Measurements from ENCODE around the gene NR1H4. TPM values are rescaled to one million over a fixed set of nuclear protein-coding genes. Genes with fewer than 3 reads are reported as not detected.

Gene NR1H4
- total and polyA plus RNA-seq, 9 of the 15 experiments (the other 6 are each of a cell fraction or from before 2014, with no cell fraction given), result 0.03 TPM; not detected in 8

DNA sequence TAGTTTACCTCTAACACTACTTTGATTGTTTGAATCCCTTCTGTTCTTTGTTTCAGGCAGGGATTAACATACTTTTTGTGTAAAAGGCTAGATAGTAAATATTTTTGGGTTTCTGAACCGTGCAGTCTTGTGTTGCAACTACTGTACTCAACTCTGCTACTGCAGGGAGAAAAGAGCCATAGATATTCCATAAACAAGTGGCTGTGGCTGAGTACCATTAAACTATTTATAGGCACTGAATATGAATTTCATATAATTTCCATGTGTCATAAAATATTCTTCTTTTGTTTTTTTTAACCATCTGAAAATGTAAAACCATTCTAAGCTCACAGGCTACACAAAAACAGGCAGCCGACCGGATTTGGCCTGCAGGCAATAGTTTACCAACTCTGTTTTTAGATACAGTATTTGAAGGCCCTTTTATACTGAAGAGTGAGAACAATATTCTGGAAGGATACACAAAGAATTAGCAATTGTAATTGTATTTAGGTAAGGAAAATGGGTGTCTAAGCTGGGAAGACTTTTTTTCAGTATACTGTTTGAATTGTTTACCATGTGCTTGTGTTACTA is 15.7 kb downstream of the NR1H4 start:
- DNase-seq (ENCODE audit: extremely low read depth in 1 of 4, low spot score in 3 of 4) (no peak), FAIRE-seq (no peak), ATAC-seq (no peak)
- BruUV-seq (replicated peaks), result no TSS peak
- Histone ChIP-seq H3K9ac (ENCODE audit: insufficient read depth in 1 of 2, low read depth in 2 of 2, low read length in 2 of 2) (no peak overlapping the region), H3K27ac (ENCODE audit: extremely low read depth, low read depth, low read length) (no peak overlapping the region), H3K4me3 (no peak overlapping the region), H2AFZ (ENCODE audit: low read depth, low read length) (no peak overlapping the region), H3K4me1 (replicated peaks in 1 of 2; ENCODE audit: control insufficient read depth in 2 of 2, insufficient read depth in 2 of 2, low read length in 2 of 2) (no peaks in the 10 kb centered on the region), H3K9me1 (ENCODE audit: control insufficient read depth, insufficient read depth, low read length) (no peaks in the 10 kb centered on the region), H3K36me3 (ENCODE audit: control insufficient read depth, insufficient read depth, low read length) (no peaks in the 10 kb centered on the region), H3K79me2 (ENCODE audit: control insufficient read depth, insufficient read depth, low read length) (no peaks in the 10 kb centered on the region), H3K9me3 (replicated peaks; ENCODE audit: control insufficient read depth, insufficient read depth, low read depth, low read length) (no peaks in the 10 kb centered on the region), H3K27me3 (ENCODE audit: control insufficient read depth in 2 of 2, insufficient read depth in 2 of 2, low read length in 2 of 2) (peaks cover 0 to 5% of the 10 kb centered on the region in 2 experiments; a peak in 2 of 5 replicates), H4K20me1 (replicated peaks; ENCODE audit: control insufficient read depth, insufficient read depth, low read length) (no peaks in the 10 kb centered on the region), H3K4me2 (ENCODE audit: insufficient read depth, low read length) (no peak overlapping the region)
- CTCF ChIA-PET (ENCODE audit: low intra/inter-chr PET ratio), result no interaction called here
- POLR2A ChIA-PET, result interaction anchor here (1.2 to 1.6 kb wide), 2 partner anchors 12 to 57 kb away, joined by 3 to 5 read pairs; no protein-coding TSS in a partner anchor
- TF ChIP-seq FOXA3 (CRISPR knock-in tag; conservative IDR thresholded peaks at IDR 0.05 in 1 of 2, IDR thresholded peaks at IDR 0.05 in 1 of 2) (no peak), SMAD1 (IDR thresholded peaks at IDR 0.05; ENCODE audit: low read depth, low read length, partially characterized antibody) (no peak), ZNF165 (CRISPR knock-in tag; IDR thresholded peaks at IDR 0.05; ENCODE audit: borderline replicate concordance) (no peak), RAD51 (IDR thresholded peaks at IDR 0.05; ENCODE audit: borderline replicate concordance, low read depth) (no peak), CTBP1 (IDR thresholded peaks at IDR 0.05; ENCODE audit: borderline replicate concordance) (no peak), ZNF79 (CRISPR knock-in tag; IDR thresholded peaks at IDR 0.05; ENCODE audit: low read depth) (no peak), ZNF133 (CRISPR knock-in tag; IDR thresholded peaks at IDR 0.05) (no peak), HMG20B (CRISPR knock-in tag; IDR thresholded peaks at IDR 0.05) (no peak)
- TF ChIP-seq, protein P1, sequence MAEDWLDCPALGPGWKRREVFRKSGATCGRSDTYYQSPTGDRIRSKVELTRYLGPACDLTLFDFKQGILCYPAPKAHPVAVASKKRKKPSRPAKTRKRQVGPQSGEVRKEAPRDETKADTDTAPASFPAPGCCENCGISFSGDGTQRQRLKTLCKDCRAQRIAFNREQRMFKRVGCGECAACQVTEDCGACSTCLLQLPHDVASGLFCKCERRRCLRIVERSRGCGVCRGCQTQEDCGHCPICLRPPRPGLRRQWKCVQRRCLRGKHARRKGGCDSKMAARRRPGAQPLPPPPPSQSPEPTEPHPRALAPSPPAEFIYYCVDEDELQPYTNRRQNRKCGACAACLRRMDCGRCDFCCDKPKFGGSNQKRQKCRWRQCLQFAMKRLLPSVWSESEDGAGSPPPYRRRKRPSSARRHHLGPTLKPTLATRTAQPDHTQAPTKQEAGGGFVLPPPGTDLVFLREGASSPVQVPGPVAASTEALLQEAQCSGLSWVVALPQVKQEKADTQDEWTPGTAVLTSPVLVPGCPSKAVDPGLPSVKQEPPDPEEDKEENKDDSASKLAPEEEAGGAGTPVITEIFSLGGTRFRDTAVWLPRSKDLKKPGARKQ (CRISPR knock-in tag; IDR thresholded peaks at IDR 0.05), result no peak
- TF ChIP-seq, protein P2, sequence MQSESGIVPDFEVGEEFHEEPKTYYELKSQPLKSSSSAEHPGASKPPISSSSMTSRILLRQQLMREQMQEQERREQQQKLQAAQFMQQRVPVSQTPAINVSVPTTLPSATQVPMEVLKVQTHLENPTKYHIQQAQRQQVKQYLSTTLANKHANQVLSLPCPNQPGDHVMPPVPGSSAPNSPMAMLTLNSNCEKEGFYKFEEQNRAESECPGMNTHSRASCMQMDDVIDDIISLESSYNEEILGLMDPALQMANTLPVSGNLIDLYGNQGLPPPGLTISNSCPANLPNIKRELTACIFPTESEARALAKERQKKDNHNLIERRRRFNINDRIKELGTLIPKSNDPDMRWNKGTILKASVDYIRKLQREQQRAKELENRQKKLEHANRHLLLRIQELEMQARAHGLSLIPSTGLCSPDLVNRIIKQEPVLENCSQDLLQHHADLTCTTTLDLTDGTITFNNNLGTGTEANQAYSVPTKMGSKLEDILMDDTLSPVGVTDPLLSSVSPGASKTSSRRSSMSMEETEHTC (IDR thresholded peaks at IDR 0.05), result no peak
- intact Hi-C loops (cut with micrococcal nuclease) (no loop called here), in situ Hi-C loops (cut with MboI) (no loop called here)
- 0% methylated on average over 3 of the region's 3 CpGs for WGBS (ENCODE audit: insufficient coverage, low coverage, missing lambda C conversion rate)

Data from K562 (cell line).